ENCODE measurements around the gene RDM1.

DNA sequence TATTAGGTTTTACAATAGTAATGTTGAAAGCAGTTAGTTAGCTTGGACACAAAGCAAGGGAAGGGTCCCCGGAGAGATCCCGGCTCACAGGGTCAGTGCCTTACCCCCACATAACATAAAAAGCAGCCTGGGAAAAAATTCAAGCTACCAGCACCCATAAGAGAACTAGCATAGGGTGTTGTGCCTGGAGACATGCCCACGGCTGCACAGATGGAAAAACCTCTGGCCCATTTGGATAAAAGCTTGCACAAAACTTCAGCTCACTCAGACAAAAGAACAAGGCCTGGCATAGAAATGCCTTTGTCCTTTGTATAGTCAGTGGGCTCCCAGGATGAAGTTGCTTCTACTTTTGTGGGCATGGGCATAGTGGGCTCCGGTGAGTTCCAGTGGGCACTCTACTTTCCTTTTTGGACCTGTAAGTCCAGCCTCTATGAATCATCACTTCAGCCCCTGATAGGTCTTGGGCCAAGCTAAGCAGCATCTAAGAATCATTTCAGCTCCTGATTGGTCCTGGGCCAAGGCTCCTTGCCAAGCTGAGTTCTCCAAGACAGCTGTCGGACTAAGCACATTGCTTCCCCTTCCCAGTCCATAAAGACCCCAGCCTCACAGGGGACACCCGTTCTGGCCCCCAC is 1.3 kb upstream of the RDM1 start:
- TF ChIP-seq, protein P1, sequence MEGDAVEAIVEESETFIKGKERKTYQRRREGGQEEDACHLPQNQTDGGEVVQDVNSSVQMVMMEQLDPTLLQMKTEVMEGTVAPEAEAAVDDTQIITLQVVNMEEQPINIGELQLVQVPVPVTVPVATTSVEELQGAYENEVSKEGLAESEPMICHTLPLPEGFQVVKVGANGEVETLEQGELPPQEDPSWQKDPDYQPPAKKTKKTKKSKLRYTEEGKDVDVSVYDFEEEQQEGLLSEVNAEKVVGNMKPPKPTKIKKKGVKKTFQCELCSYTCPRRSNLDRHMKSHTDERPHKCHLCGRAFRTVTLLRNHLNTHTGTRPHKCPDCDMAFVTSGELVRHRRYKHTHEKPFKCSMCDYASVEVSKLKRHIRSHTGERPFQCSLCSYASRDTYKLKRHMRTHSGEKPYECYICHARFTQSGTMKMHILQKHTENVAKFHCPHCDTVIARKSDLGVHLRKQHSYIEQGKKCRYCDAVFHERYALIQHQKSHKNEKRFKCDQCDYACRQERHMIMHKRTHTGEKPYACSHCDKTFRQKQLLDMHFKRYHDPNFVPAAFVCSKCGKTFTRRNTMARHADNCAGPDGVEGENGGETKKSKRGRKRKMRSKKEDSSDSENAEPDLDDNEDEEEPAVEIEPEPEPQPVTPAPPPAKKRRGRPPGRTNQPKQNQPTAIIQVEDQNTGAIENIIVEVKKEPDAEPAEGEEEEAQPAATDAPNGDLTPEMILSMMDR (IDR thresholded peaks at IDR 0.05): no peak
- no peak for TF ChIP-seq POLR2A (IDR thresholded peaks at IDR 0.05)

Measured in vagina (tissue), 2 donors.